Activated T-cell treated with anti-CD3 and anti-CD28 coated beads, Interleukin-2, amount 50 U/mL, for 1 hour (primary cell): ENCODE results near the gene RBM44.
"Not testable (repeated sequence)": the region's sequence is repeated elsewhere in the genome, so short reads cannot be mapped to it uniquely, and the experiment has no call there.

Experiments
- DNase-seq: peaks from one replicate; pipeline ENCODE4 v3.0.0-alpha.2; 2020

The RBM44 gene, protein sequence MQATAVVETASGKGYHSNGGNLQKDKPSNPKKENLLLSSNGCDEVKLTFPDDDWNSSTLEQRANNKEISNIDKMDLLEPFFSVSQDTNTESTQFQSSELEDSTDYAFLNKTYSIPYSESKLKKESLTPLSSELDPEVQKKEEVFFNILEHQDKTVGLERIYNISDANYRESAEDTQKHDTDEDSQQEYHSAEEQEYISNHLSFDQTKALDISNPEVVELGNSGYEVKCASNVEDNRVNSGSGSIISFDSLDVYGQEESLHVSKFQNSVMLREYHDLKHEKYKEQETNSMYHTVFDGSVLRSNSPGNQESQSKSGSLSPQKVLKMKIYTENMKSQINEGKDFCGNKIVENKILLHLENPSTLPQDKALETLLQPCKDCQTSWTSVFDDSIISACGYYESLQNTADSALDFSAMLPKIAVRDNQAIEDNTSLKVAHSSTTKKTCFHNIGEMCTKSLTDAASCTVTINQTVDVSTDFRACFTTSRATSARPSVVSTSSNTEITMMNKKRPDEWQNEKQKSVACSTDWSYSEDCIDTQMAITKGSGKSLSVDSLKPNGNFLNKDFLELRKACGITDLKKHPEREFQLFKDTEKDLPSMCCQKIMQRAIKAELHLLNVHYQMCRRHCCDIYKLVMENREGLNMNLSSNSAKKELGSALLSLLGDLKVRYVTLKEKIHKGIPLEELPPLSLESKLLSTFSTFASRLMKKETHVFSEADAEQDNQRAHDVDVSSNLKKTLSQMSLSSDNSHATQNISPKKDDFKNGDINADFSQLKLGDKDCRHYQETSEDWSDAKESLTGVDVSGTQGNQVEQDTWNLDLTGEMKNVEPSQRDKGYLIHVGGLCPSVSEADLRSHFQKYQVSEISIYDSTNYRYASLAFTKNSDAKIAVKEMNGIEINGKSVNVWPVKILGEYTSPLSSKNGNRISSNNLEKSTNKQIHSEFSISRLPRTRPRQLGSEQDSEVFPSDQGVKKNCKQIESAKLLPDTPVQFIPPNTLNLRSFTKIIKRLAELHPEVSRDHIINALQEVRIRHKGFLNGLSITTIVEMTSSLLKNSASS

DNA sequence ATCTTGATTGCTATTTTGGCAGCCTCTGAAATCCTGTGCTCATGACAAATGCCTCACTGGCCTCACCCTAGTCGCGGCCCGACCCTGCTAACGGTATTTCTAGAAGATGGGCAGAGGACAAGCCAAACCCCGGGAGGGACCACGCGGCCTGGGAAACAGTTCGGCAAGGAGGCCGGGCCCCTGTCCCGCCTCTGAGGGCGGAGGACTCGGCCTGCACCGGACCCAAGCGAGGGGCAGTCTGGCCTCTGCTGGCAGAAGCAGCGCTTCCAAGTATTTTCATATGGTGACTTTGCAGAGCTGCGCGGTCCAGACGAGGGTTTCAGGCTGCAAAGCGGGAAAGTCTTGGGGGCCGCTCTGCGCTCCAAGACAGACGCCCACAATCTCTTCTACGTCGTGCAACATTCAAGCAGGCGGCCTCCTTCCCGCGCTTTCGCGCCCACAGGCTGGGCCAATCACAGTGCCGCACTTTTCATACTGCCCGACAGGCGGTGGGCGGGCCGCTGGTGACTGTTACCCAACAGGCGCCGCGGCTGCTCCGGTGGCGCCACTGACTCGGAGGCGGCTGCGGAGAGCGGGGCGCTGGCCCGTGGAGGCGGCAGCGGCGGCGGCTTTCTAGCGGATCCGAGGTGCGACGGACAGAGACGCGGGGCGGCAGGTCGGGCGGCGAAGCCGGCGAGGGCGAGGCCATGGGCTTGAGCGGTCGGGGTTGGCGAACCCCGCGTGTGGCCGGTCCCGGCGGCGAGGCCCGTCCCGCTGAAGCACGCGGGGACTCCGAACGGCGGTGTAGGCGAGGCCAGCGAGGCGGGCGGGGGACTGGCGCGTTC is at the start of gene RBM44:
Gene RBM44 (plus strand): TSS at position 544 of the 824 bp plus-strand sequence. CDS start 14,831 bp downstream, outside the sequence.
- no peak for DNase-seq

DNA sequence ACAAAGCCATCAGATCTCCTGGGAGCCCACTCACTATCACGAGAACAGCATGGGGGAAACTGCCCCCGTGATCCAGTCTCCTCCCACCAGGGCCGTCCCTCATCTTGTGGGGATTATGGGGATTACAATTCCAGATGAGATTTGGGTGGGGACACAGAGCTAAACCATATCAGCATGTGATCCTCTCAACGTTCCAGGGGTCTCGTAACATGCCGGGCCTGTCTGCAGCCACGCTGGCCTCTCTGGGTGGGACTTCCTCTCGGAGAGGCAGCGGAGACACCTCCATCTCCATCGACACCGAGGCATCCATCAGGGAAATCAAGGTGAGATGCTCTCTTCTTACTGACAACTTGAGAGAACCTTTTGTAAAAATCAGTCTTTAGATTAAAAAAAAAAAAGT is 49.6 kb upstream of the RBM44 start:
- no peak for DNase-seq

DNA sequence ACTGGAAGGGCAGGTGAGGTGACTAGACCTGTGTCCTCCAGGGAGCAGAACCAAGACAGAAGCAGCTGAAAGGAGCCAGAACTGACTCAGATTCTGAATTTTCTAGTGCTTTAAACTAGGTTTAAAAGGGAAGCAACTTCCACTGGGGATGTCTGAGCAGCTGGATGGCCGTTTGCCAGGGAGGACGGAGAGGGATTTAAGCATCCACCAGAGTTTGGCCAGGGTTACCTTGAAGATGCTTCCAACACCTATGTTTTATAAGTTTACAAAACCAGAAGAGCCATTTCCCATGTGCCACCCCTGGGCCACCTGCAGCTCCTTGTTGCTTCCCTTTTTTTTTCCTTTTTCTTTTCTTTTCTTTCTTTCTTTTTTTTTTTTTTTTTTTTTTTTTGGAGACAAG is 48.6 kb upstream of the RBM44 start:
- DNase-seq: no peak

DNA sequence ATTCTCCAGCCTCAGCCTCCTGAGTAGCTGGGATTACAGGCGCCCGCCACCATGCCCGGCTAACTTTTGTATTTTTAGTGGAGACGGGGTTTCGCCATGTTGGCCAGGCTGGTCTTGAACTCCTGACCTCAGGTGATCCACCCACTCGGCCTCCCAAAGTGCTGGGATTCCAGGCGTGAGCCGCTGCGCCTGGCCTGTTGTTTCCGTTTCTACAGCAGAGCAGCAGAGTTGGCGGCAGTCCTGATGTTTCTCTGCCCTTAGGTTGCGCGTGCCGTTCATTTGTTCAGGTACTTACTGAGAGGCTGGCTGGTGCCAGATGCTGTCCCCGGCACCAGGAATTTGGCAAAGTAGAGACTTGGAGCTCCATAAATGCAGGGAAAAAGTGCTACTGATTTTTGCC is 48.1 kb upstream of the RBM44 start:
- DNase-seq: not testable (repeated sequence)

DNA sequence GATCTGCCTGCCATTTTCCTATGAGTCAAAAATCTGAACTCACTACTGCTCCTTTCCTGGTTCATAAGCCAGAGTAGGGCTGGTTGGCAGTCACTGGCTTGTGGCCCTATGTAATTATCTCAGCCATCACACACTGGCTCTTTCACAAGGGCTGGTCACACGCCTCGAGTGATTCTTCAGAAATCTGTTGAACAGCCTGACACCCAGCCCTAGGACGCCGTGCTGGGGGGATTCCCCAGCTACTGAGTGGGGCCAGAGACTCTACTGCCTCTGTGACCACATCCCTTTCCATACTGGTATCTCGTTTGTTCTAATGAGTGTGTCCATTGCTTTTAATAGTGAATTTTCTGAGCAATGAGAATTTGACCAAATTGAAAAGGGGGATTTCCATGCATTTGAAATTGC is 45.8 kb upstream of the RBM44 start:
- no peak for DNase-seq

DNA sequence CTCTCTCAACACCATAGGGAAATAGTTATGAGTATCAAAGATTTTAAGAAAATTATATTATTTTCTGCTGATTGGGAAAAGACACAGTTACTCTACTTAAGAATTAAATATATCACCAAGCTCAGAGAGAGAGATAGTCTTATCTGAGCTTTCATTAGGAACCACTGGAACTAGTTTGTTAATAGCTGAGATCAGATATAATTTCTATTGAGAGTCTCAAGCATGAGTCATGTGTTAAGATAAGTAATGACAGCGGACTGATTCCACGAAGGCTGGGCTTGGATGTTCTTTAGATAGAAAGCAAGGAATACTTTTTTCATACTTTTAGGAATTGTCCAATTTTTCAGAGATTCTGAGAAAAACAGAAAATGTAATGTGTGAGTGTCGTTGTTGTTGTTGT is 44.4 kb upstream of the RBM44 start:
- no peak for DNase-seq

DNA sequence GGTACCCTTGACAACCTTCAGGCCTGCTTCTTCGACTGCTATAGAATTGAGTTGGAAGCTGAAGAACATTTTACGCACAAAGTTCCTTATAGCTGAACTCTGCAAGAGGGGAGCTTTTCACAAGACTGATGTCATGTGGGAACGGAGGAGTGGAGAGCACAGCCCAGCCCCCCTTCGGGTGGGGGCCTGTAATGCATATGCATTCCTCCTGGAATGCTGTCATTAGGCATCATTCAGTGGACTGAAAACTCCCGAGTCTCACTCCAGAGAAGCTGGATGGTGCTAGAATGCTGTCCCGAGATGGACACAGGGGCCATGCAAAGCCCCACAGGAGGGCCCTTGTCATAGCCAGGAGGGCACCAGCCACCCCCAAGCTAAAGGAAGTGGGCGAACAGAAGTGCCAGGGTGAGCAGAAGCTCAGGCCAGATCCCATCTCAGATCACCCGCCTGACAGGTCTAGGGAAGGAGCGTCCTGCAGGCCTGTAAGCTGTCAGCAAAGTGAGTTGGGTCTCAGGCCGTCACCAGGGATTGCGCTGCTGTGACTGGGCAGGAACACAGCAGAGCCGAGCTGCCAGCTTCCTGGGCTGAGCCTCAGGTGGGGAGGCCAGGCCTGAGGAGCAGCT is 43.8 kb upstream of the RBM44 start:
- DNase-seq: no peak

DNA sequence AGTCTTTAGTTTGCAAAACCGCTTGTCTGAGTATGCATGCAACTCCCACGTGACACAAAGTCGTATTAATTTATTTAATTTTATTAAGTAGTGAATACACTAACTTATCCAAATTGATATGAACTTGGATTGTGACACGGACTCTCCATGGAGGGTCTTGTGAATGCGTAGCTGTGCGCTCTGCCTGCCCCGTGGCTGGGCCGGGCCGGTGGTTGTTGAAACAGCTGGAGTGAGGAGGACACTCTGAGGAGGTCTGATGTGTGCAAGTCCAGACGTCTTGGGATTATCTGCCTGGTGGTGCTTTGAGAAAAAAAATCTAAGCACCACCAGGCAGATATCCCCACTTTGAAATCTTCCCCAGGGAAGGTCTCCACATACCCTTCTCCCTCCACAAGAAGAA is 41.0 kb upstream of the RBM44 start:
- DNase-seq: no peak

DNA sequence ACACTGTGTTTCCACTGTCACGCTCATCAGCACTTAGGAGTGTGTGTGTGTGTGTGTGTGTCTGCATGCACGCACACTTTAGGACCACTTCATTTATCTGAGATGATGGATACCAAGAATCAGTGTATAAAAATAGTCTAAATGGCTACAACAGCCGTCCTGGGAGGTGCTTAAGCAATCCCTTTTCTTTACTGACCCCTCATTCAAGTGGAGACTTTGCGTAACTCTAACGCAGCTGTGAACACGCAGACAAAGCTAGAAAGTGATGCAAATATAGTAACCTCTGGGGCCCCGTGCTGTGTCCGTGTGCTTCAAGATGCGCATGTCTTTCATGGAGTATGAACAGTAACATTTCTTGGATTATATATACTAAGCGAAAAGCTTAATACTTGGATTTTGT is 40.4 kb upstream of the RBM44 start:
- no peak for DNase-seq

DNA sequence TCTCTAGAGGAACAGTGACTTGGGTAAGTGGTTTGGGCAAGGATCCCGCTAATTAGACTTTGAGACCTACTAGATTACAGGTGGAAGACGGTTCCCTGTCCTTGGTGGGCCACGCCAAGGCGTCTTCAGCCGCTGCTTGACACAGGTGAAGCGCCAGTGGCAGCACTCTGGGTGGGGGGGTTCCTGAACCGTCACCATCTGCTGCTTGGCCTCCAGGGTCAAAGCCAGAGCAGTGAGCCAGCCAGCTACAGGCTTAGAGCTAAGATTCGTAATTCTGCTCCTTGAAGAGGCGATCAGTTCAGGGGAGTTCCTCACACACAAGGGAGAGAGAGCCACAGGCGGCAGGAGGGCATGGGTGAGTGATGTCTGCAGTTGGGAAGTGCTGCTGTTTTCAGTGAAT is 39.4 kb upstream of the RBM44 start:
- no peak for DNase-seq

DNA sequence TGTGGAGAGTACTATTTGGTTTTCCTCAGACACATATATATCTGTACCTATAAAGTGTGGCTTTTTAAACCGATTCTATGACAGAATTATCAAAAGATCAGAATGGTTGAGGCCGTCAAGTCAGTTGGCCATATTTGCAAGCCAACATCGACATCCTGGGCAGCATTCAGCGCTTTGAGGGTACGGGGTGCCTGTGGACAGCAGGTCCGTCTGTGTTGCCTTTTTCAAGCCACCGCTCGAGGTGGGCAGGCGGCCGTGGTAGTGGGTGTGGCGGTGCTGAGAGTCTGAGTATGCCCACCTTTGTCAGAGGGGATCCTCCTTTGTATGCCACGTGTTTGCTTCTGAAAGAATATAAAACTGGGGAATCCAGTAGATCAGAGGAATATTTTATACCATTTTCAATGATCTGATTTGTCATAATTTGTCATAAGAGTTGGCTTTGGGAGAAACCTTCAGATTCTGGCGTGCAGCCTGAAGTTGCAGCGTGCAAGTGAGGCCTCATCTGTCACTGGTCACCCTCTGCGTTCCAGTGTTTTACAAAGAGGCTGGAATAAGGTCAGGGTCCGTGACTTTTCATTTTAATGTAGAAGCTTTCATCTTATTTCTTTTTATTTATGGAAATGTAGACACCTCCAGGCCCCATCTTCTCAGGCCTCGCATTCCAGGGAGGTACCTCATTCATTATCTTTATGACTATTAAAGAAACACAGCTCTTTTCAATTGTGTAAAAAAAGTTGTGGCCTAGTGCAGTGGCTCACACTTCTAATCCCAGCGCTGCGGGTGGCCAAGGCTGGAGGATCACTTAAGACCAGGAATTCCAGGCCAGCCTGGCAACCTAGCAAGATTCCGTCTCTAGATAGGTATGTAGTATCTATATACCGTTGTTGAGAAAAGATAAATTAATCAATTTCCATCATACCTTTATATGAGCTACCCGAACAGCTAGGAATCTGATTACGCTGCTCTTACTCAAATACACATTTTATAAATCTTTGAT is 37.8 kb upstream of the RBM44 start:
- DNase-seq: no peak

DNA sequence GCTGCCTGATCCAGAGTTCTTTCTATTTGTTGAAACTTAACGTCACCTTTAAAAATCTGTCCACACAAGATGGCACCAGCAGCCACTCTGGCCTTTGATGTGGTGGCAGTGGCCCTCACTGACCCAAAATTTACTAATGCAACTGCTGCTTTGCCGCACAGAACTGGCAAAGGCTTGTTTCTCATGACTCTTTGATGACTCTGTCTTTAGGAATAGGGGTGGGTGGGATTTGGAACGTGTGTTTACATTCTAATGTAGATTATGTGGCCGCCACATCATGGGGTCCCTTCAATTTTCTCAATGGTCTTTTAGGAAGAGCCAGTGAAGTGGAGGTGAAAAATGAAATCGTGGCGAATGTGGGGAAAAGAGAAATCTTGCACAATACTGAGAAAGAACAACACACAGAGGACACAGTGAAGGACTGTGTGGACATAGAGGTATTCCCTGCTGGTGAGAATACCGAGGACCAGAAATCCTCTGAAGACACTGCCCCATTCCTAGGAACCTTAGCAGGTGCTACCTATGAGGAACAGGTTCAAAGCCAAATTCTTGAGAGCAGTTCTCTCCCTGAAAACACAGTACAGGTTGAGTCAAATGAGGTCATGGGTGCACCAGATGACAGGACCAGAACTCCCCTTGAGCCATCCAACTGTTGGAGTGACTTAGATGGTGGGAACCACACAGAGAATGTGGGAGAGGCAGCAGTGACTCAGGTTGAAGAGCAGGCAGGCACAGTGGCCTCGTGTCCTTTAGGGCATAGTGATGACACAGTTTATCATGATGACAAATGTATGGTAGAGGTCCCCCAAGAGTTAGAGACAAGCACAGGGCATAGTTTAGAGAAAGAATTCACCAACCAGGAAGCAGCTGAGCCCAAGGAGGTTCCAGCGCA is 36.0 kb upstream of the RBM44 start:
- not testable (repeated sequence) for DNase-seq

DNA sequence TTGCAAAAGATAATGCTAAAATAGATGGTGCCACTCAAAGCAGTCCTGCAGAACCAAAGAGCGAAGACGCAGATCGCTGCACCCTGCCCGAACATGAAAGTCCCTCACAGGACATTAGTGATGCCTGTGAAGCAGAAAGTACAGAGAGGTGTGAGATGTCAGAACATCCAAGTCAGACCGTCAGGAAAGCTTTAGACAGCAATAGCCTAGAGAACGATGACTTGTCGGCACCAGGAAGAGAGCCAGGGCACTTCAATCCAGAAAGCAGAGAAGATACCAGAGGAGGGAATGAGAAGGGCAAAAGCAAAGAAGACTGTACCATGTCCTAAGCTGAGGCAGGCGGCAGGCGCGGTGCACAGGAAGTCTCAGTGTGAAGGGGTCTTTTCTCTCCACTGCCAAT is 34.8 kb upstream of the RBM44 start:
- no peak for DNase-seq

DNA sequence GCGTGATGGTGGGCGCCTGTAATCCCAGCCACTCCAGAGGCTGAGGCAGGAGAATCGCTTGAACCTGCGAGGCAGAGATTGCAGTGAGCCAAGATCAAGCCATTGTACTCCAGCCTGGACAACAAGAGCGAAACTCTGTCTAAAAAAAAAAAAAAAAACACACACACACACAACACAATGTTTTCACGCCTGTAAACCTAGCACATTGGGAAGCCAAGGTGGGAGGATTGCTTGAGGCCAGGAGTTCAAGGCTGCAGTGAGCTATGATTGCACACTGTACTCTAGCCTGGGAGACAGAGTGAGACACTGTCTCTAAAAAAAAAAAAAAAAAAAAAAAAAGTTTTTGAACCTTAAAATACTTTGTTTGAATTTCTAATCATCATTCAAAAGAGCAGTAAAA is 33.5 kb upstream of the RBM44 start:
- DNase-seq: not testable (repeated sequence)

DNA sequence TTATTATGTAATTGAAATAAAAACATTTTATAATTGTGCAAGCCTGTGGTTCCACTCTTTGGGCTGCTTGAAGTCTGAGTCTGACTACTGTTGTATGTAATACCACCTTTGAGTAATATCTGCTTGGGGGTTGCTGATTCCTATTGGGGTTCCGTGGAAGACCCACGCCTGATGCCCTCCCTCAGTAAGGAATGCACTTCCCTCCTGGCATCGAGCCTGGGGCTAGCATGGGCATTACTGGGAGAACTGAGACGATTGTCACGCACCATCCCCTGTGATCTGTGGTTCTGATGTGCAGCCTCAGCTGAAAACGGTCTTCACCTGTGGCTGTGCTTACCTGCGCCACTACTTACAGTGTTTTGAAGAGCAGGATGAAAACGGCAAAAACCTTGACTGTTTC is 32.7 kb upstream of the RBM44 start:
- DNase-seq: no peak

DNA sequence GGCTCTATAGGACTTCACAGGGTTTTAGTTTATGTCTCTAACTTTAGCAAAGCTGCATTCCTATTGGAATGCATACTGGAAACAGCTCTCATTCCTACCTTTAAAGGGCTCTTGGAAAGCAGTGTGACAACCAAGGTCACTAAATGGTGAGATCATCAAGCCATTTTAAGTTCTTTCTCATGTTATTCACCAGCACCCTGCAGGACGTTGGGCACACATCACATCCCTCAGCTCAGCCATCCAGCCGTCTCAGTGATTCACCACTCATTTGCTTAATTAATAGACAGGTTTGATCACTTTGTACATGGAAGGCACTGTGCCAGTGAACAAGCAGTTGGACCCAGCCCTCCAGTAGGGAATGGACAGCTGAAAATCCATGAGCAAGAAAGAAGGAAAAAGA is 32.2 kb upstream of the RBM44 start:
- no peak for DNase-seq

DNA sequence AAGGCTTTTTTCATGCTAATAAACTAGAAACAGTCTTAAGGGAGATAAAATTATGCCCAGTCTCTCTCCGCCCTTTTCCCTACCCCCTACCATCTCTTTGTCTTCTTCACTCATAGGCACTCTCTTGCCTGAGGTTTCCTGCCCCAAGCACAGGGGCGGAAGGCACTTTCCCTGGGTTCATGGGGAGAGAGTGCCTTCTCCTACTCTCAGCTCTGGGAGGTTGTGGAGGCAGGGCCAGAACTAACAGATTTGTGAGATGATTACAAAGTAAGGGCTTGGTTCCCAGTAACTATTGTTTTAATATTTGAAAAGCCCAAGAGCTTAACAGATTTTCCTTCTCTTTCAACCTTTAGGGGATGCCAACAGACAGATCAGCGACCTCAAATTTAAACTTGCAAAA is 26.1 kb upstream of the RBM44 start:
- DNase-seq: no peak

DNA sequence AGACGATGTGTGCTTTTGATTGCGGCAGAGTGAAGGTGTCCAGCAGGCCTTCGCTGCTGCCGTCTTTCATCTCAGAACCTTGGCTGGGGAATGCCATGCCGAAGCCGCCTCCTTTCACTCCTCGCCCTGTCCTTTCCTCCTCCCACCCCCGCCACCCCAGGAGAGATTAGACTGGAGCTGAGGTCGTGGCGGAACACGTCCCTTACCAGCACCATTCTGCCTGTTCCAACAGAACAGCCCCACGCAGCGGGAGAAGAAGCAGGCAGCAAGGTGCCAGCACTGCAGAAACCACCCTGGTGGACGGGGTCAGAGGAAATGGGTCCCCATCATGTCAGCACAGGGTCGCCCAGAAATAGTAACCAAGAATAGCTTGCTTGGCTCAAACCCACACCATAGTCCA is 24.8 kb upstream of the RBM44 start:
- DNase-seq: no peak

DNA sequence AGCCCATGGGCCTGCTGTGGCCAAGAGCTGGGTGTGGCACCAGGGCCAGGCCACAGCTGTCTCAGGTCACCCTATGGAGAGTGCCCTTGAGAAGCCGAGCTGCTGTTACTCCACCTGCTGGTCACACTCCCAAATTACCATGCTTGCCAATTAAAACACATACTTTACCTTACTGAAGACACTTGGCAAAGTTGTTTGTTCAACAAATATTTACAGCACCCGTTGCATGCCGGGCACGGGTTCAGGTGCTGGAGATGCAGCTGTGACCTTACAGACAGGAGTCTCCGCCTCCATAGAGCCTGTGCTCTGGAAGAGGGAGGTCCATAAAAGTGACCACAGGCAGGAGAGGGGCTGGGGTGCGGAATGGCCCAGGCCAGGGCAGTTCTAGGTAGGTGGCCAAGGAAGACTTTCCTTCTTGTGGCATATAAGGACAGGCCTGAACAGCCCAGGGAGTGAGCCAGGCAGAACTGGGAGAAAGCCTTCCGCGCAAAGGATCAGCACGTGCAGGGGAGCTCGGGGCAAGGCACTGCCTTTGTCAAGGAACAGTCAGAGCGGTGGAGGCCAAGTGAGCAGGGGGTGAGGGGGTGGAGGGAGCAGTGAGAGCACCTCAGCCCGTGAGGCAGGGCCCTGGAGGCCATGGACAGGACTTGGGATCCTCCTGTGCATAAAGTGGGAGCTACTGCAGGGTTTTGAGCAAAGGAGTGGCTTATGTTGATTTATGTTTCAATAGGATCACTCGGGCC is 23.6 kb upstream of the RBM44 start:
- DNase-seq: peak; percentile 41
